GM13977 (cell line): ENCODE measurements around the gene SPACDR.

ENCODE experiments used
- DNase-seq: peaks from one replicate; pipeline ENCODE4 v3.0.0; 2012; ENCODE audit warnings: low spot score
- CTCF ChIP-seq: IDR thresholded peaks from 2 replicates; pipeline ENCODE4 v1.5.1; 2012; ENCODE audit warnings: mild to moderate bottlenecking, control low read depth; ENCODE audit not compliant: insufficient read depth; ENCODE audit errors: extremely low read depth, missing control alignments
- in situ Hi-C: fragments of 300-500 bp; cut with MboI; formaldehyde crosslinking; loops from one replicate; pipeline ENCODE4 v1.12.0; 2022; ENCODE audit warnings: low sequenced_read_pairs, low pct_unique_long_range_greater_than_20kb, mixed read lengths, inconsistent platforms; ENCODE audit not compliant: unreplicated experiment

SPACDR gene

GRCh38 chr7:100432621-100433275, 31.3 kb downstream of the SPACDR start:
- no peak for DNase-seq
- in situ Hi-C loops = no loop called here
- TF ChIP-seq CTCF = no peak

- TF ChIP-seq CTCF = no peak
- in situ Hi-C loops = no loop called here
- no peak for DNase-seq
These were observed 32.0 kb downstream of the SPACDR start for GRCh38 chr7:100432053-100432452.

GRCh38 chr7:100431286-100431735, 32.7 kb downstream of the SPACDR start:
- no peak for TF ChIP-seq CTCF
- DNase-seq = no peak
- in situ Hi-C loops = no loop called here

GRCh38 chr7:100430493-100431285, 33.4 kb downstream of the SPACDR start:
- TF ChIP-seq CTCF = no peak
- DNase-seq = no peak
- in situ Hi-C loops = no loop called here

GRCh38 chr7:100429637-100430492, 34.2 kb downstream of the SPACDR start, which contains the start of gene MEPCE:
Gene MEPCE, plus strand, starts transcription at chr7:100429831. Its CDS starts 188 bp downstream, at chr7:100430019.
- in situ Hi-C loops = no loop called here
- peak; percentile 97 for DNase-seq
- no peak for TF ChIP-seq CTCF

- DNase-seq = peak; percentile 97
- TF ChIP-seq CTCF = no peak
- in situ Hi-C loops = no loop called here
These were observed 35.0 kb downstream of the SPACDR start for GRCh38 chr7:100428967-100429636.
